GM12875 (cell line): ENCODE data around the gene ADAM11.
A peak's percentile ranks its signal among the peaks of the same experiment; 100 is the strongest.

Source experiments
- H3K4me3 ChIP-seq: one replicate; pipeline ENCODE4 v1.5.1; 2011; ENCODE audit warnings: low read depth, low read length, control low read depth
- CTCF ChIP-seq: IDR thresholded peaks from 2 replicates; pipeline ENCODE4 v1.5.1; 2011; ENCODE audit warnings: low read depth, mild to moderate bottlenecking, control low read depth, inconsistent platforms, low read length, moderate library complexity, borderline replicate concordance; ENCODE audit not compliant: insufficient read depth

ADAM11 gene

GRCh38 chr17:44830359-44831288 lies 71.8 kb downstream of the ADAM11 start:
- TF ChIP-seq CTCF, result no peak
- peak overlapping the region; percentile 79 for H3K4me3 ChIP-seq

- no peak overlapping the region for H3K4me3 ChIP-seq
- TF ChIP-seq CTCF, result no peak
Observed at GRCh38 chr17:44831371-44831770, 72.6 kb downstream of the ADAM11 start.
